Activated CD8-positive, alpha-beta T cell treated with anti-CD3 and anti-CD28 coated beads for 36 hours (primary cell): ENCODE measurements around the gene ASB13. TPM values are rescaled to one million over a fixed set of nuclear protein-coding genes. Genes with fewer than 3 reads are reported as not detected.

ENCODE experiments used
- ATAC-seq: fragments of 200-7000 bp; cut with Tn5 transposase; one replicate; pipeline ENCODE4 v1.10.0; 2021; ENCODE audit warnings: mild to moderate bottlenecking, moderate library complexity
- CTCF ChIA-PET: fragments of 350-600 bp; sonication (Branson Sonifier 250); formaldehyde crosslinking; loops from one replicate; lab custom pipeline; 2021; ENCODE audit warnings: antibody characterized with exemption; lab: Charles Lee
- POLR2A ChIA-PET: fragments of 350-600 bp; sonication (Branson Sonifier 250); formaldehyde crosslinking; loops from one replicate; lab custom pipeline; 2021; ENCODE audit warnings: antibody characterized with exemption; lab: Charles Lee
- DNase-seq: peaks from one replicate; pipeline ENCODE4 v3.0.0-alpha.2; 2020
- H3K27ac Mint-ChIP-seq: one replicate; pipeline ENCODE4 v1.8.0; 2021; ENCODE audit warnings: mild to moderate bottlenecking, mixed read lengths
- H3K27me3 Mint-ChIP-seq: one replicate; pipeline ENCODE4 v1.8.0; 2021; ENCODE audit warnings: mixed read lengths
- H3K36me3 Mint-ChIP-seq: one replicate; pipeline ENCODE4 v1.8.0; 2021; ENCODE audit warnings: low read depth, mixed read lengths
- H3K4me1 Mint-ChIP-seq: one replicate; pipeline ENCODE4 v1.8.0; 2021; ENCODE audit warnings: low read depth, mixed read lengths
- H3K4me3 Mint-ChIP-seq: one replicate; pipeline ENCODE4 v1.8.0; 2021; ENCODE audit warnings: mild to moderate bottlenecking, moderate library complexity, mixed read lengths
- H3K9me3 Mint-ChIP-seq: one replicate; pipeline ENCODE4 v1.8.0; 2021; ENCODE audit warnings: mixed read lengths
- intact Hi-C: fragments of 100-400 bp; cut with micrococcal nuclease; formaldehyde crosslinking; loops from one replicate; pipeline ENCODE4 v1.10.0; 2022
- total RNA-seq, 2 experiments: library from RNA; stranded (reverse); gene quantifications; one replicate each; pipeline ENCODE4 v1.2.3, GENCODE V29; 2021
- TF ChIP-seq, protein P1 (sequence below): fragments of 200-600 bp; IDR thresholded peaks from one replicate; pipeline ENCODE4 v1.8.0; 2022; ENCODE audit warnings: antibody characterized with exemption, mild to moderate bottlenecking

ASB13 gene
- total RNA-seq, 2 experiments from 2014 or later, result 8.9 to 9.2 TPM

DNA sequence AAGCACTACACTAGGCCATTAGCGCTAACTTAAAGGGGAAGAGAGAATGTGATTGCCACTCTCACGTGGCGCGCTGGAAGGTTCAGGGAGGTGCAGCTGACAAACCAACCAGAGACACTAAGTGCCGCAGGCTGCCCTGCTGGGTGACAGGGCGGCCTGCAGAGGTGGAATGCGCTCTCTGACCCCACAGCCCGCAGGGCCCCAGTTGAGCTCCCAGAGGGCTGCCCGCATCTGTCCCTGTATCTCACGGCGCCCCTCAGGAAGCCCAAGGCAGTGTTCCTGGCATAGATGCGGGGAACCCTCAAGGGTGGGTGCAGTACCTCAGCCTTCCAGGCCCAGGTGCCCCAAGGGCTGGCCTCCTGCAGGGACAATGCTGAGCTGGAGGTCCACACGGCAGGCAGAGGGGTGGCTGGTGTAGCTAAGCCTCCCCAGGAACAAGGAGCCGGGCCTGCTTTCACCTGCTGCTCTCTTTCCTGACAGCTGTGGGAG lies 75.0 kb downstream of the ASB13 start:
- Mint-ChIP-seq H3K9me3 (no peaks in the 10 kb centered on the region), H3K4me1 (peaks cover 2% of the 10 kb centered on the region), H3K4me3 (no peak overlapping the region), H3K36me3 (no peaks in the 10 kb centered on the region), H3K27me3 (peaks cover 6% of the 10 kb centered on the region), H3K27ac (no peak overlapping the region)
- CTCF ChIA-PET, result no interaction called here
- POLR2A ChIA-PET, result no interaction called here
- TF ChIP-seq, protein P1, sequence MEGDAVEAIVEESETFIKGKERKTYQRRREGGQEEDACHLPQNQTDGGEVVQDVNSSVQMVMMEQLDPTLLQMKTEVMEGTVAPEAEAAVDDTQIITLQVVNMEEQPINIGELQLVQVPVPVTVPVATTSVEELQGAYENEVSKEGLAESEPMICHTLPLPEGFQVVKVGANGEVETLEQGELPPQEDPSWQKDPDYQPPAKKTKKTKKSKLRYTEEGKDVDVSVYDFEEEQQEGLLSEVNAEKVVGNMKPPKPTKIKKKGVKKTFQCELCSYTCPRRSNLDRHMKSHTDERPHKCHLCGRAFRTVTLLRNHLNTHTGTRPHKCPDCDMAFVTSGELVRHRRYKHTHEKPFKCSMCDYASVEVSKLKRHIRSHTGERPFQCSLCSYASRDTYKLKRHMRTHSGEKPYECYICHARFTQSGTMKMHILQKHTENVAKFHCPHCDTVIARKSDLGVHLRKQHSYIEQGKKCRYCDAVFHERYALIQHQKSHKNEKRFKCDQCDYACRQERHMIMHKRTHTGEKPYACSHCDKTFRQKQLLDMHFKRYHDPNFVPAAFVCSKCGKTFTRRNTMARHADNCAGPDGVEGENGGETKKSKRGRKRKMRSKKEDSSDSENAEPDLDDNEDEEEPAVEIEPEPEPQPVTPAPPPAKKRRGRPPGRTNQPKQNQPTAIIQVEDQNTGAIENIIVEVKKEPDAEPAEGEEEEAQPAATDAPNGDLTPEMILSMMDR, result no peak
- intact Hi-C loops, result no loop called here
- no peak for DNase-seq
- ATAC-seq, result no peak

DNA sequence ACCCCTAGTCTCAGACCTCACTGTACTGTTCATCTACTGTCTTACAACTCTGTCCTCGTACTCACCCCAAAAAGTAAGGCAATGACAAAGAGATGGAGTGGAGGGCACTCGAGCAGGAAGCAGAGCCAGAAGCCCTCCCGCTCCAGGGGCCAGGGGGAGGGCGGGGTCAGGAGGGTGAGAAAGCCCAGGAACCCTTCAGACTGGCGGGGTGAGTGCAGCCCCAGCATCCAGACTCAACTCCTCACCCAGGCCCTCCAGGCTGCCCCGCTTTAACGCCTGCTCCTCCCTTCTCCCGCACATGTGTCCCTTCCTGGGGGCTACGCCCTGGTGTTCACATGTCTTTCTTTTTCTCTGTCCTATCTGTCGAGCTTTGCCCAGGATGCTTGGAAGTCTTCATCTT lies 75.6 kb downstream of the ASB13 start:
- TF ChIP-seq, protein P1, result no peak
- DNase-seq (no peak), ATAC-seq (no peak)
- Mint-ChIP-seq H3K4me1 (peaks cover 2% of the 10 kb centered on the region), H3K27ac (no peak overlapping the region), H3K36me3 (no peaks in the 10 kb centered on the region), H3K27me3 (peaks cover 6% of the 10 kb centered on the region), H3K4me3 (no peak overlapping the region), H3K9me3 (no peaks in the 10 kb centered on the region)
- POLR2A ChIA-PET, result no interaction called here
- intact Hi-C loops, result no loop called here
- CTCF ChIA-PET, result no interaction called here

DNA sequence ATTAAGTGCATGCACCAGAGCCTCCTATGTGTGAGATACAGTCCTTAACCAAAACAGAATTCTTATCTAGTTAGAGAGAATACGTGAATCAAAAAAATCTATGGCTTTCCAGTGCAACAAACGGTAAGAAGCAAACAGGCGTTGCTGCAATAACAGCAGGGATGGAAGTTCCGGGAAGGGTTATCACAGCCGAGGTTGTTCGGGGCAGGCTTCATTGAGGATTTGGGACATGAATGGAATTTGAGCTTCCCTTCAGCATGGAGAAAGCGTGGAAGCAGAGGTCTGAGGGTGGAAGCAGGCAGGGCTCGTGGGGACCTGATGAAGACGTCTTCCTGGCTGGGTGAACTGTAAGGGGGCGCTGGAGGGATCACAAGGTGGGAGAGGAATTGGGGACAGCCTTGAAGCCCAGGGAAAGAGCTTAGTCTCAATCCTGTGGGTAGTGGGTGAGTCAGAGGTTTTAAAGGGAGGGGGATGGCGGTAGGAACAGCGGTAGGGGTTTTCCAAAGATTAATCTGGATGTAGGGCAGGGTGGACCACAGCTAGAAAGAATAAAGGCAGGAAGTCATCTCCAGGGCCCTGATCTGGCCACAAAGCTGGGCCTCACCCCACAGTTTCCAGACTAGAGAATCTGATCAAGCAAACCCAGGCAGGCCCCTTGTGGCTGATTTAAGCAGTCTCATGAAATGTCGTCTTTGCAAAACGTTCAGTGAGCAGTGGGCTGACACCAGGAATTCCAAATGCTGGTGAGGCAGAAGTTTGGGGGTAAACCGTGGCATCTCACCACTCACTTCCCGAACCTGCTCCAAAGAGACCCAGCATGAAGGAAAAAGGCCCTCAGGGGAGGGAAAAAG lies 76.5 kb downstream of the ASB13 start:
- Mint-ChIP-seq H3K4me1 (peaks cover 2% of the 10 kb centered on the region), H3K9me3 (no peaks in the 10 kb centered on the region), H3K27me3 (peaks cover 6% of the 10 kb centered on the region), H3K27ac (no peak overlapping the region), H3K4me3 (no peak overlapping the region), H3K36me3 (no peaks in the 10 kb centered on the region)
- CTCF ChIA-PET, result no interaction called here
- peak; percentile 17 for DNase-seq
- TF ChIP-seq, protein P1, result no peak
- intact Hi-C loops, result no loop called here
- POLR2A ChIA-PET, result no interaction called here
- no peak for ATAC-seq

DNA sequence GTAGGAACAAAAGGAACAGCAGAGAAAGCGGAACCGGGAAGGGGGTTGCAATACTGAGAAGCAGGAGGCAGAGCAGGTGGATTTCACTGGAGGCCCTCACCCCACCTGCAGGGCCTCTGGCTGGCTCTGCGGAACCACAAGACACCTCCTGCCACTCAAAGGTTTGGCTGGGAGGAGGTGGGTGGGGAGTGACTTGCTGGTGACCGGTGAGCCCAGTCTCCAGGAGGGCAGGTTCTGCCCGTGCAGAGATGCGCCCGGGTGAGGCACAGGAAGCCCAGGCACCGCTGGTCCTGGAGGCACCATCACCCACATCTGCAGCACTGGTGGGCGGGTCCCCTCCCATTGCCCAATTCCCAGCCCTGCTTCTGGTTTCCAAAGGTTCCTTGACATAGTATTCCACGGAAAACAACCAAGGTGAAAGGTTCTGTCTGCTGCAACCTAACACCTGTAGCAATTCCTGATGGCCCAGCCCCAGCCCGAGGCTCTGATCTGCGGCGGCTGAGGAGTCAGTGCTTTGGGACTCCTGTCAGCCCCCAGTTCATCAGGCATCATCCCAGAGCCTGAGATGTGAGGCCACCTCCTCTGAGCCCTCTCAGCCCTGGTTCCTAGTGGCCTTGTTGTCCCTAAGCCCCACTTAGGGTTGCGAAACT lies 77.3 kb downstream of the ASB13 start:
- Mint-ChIP-seq H3K36me3 (no peaks in the 10 kb centered on the region), H3K4me1 (no peaks in the 10 kb centered on the region), H3K4me3 (no peak overlapping the region), H3K27me3 (peaks cover 4% of the 10 kb centered on the region), H3K27ac (no peak overlapping the region), H3K9me3 (no peaks in the 10 kb centered on the region)
- POLR2A ChIA-PET, result no interaction called here
- no peak for DNase-seq
- ATAC-seq, result no peak
- TF ChIP-seq, protein P1, result no peak
- intact Hi-C loops, result no loop called here
- CTCF ChIA-PET, result no interaction called here

Other genes starting within 250 kb of the ASB13 start
- gene CALML5, start 167.0 kb downstream of the ASB13 start, total RNA-seq, result not detected
- not detected for gene CALML3, start 141.6 kb downstream of the ASB13 start, total RNA-seq
- gene TASOR2, start 18.2 kb upstream of the ASB13 start, total RNA-seq, result 10 to 100 TPM; 61.4 to 69.9 TPM
- gene GDI2, start 146.8 kb upstream of the ASB13 start, total RNA-seq, result 100 to 1,000 TPM; 288 to 291 TPM
- gene ANKRD16, start 223.3 kb upstream of the ASB13 start, total RNA-seq, result 1 to 10 TPM; 7.5 to 7.8 TPM
- gene FBH1, start 223.6 kb upstream of the ASB13 start, total RNA-seq, result 10 to 100 TPM; 47.2 to 51.3 TPM